ENCODE measurements around the gene LRRC37A3. TPM values are rescaled to one million over a fixed set of nuclear protein-coding genes. Genes with fewer than 3 reads are reported as not detected.
"Not testable (repeated sequence)": the region's sequence is repeated elsewhere in the genome, so short reads cannot be mapped to it uniquely, and the experiment has no call there.

Gene LRRC37A3
- total RNA-seq, 1 donor from 2014 or later: 17.5 TPM

DNA sequence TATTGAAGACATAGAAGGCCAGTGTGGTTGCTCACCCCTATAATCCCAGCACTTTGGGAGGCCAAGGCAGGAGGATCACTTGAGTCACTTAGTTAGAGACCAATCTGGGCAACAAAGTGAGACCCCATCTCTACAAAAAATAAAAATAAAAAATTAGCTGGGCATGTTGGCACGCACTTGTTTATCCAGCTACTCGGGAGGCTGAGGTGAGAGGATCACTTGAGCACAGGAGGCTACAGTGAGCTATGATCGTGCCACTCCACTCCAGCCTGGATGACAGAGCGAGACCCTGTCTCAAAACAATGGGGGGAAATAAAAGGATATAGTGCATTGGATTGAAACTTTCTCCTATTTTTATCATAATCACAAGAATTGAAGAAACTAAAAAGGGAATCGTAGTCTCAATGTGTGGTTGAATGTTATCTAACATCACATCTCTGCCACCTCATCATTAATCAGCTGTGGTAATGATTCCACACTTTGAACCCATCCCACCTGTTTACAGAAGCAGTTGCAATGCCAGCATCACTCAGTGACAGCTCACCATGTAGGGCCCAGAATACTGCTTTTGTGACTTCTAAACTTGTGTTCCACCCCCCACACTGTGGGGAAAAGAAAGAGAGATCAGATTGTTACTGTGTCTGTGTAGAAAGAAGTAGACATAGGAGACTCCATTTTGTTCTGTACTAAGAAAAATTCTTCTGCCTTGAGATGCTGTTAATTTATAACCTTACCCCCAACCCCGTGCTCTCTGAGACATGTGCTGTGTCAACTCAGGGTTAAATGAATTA lies 10.3 kb upstream of the LRRC37A3 start:
- not testable (repeated sequence) for H3K4me1 Mint-ChIP-seq (ENCODE audit: low read depth); H3K27me3 Mint-ChIP-seq (ENCODE audit: low read depth); DNase-seq (ENCODE audit: low spot score); H3K36me3 Mint-ChIP-seq (ENCODE audit: low read depth); H3K9me3 Mint-ChIP-seq (ENCODE audit: low read depth); H3K27ac Mint-ChIP-seq (ENCODE audit: unreplicated experiment); H3K4me3 Mint-ChIP-seq (ENCODE audit: unreplicated experiment)

DNA sequence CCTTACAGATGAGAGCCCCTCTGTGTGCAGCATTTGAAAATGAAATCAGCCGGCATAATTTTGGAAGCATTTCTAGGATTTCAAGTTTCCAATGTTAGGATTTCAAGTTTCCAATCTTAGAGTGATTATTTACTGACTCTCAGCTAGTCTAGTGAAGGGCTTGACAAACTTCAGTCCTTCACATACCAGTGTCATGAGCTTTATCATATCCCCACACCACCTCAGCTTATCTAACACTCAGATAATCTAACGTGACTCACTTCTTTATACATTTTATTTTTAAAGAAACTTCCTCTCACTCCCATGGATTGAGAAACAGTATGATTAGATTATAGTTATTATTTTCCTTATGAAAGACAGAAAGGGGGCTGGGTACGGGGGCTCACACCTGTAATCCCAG lies 9.4 kb upstream of the LRRC37A3 start:
- not testable (repeated sequence) for H3K9me3 Mint-ChIP-seq (ENCODE audit: low read depth); H3K27ac Mint-ChIP-seq (ENCODE audit: unreplicated experiment); H3K27me3 Mint-ChIP-seq (ENCODE audit: low read depth); H3K36me3 Mint-ChIP-seq (ENCODE audit: low read depth); H3K4me1 Mint-ChIP-seq (ENCODE audit: low read depth); H3K4me3 Mint-ChIP-seq (ENCODE audit: unreplicated experiment); DNase-seq (ENCODE audit: low spot score)

DNA sequence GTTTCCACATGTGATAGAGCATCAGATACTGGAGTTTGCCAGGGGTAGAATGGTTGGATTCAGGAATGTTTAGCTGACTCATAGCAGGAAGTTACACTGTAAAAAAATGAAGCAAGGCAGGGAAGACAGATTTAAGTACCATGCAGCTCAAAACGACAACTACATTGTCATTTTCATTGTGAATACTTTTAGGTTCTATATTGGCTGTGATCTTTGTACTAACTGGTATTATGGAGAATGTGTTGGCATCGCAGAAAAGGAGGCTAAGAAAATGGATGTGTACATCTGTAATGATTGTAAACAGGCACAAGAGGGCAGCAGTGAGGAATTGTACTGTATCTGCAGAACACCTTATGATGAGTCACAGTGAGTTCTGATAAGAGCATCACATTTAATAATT lies 8.2 kb upstream of the LRRC37A3 start:
- DNase-seq (ENCODE audit: low spot score); H3K4me1 Mint-ChIP-seq (ENCODE audit: low read depth); H3K9me3 Mint-ChIP-seq (ENCODE audit: low read depth); H3K27me3 Mint-ChIP-seq (ENCODE audit: low read depth); H3K36me3 Mint-ChIP-seq (ENCODE audit: low read depth): not testable (repeated sequence)
- Mint-ChIP-seq H3K27ac (ENCODE audit: unreplicated experiment) (peak overlapping the region; percentile 79), H3K4me3 (ENCODE audit: unreplicated experiment) (peak overlapping the region; percentile 23)
- TF ChIP-seq, protein P1, sequence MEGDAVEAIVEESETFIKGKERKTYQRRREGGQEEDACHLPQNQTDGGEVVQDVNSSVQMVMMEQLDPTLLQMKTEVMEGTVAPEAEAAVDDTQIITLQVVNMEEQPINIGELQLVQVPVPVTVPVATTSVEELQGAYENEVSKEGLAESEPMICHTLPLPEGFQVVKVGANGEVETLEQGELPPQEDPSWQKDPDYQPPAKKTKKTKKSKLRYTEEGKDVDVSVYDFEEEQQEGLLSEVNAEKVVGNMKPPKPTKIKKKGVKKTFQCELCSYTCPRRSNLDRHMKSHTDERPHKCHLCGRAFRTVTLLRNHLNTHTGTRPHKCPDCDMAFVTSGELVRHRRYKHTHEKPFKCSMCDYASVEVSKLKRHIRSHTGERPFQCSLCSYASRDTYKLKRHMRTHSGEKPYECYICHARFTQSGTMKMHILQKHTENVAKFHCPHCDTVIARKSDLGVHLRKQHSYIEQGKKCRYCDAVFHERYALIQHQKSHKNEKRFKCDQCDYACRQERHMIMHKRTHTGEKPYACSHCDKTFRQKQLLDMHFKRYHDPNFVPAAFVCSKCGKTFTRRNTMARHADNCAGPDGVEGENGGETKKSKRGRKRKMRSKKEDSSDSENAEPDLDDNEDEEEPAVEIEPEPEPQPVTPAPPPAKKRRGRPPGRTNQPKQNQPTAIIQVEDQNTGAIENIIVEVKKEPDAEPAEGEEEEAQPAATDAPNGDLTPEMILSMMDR (IDR thresholded peaks at IDR 0.05): peak; percentile 85

DNA sequence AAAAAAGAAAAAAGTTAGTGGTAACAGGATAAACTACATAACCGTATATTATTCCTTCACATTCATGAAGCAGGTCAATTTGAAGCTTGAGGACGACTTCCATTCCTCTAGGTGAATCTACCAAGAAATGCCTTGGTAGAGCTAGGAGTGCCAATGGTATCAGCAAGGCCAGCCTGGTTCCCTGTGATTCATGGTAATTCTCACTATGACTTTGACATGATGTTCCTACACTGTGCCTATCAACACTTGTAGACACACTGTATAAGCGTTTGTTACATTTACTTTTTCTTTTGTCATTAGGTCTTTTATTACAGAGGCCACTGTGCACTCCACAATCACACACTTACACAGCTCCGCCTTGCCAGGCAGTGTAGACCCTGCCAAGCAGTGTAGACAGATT lies 7.2 kb upstream of the LRRC37A3 start:
- not testable (repeated sequence) for H3K36me3 Mint-ChIP-seq (ENCODE audit: low read depth); H3K27me3 Mint-ChIP-seq (ENCODE audit: low read depth); H3K27ac Mint-ChIP-seq (ENCODE audit: unreplicated experiment); H3K4me1 Mint-ChIP-seq (ENCODE audit: low read depth); DNase-seq (ENCODE audit: low spot score); H3K4me3 Mint-ChIP-seq (ENCODE audit: unreplicated experiment); H3K9me3 Mint-ChIP-seq (ENCODE audit: low read depth)

DNA sequence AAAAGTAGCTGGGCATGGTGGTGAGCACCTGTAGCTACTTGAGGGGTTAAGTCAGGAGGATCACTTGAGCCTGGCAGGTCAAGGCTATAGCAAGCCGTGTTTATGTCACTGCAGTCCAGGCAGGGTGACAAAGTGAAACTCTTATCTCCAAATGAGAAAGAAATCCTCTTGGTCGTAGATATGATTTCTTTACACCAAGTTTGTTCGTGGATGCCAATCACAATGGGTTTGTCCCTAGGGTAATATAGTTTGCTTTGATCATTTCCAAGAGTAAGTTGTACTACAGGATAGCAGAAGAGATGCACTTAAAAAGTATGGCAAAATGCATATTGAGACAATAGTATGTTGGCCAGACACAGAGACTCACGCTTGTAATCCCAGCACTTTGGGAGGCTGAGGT lies 6.0 kb upstream of the LRRC37A3 start:
- H3K9me3 Mint-ChIP-seq (ENCODE audit: low read depth); DNase-seq (ENCODE audit: low spot score); H3K4me1 Mint-ChIP-seq (ENCODE audit: low read depth); H3K36me3 Mint-ChIP-seq (ENCODE audit: low read depth); H3K27ac Mint-ChIP-seq (ENCODE audit: unreplicated experiment); H3K27me3 Mint-ChIP-seq (ENCODE audit: low read depth); H3K4me3 Mint-ChIP-seq (ENCODE audit: unreplicated experiment): not testable (repeated sequence)

DNA sequence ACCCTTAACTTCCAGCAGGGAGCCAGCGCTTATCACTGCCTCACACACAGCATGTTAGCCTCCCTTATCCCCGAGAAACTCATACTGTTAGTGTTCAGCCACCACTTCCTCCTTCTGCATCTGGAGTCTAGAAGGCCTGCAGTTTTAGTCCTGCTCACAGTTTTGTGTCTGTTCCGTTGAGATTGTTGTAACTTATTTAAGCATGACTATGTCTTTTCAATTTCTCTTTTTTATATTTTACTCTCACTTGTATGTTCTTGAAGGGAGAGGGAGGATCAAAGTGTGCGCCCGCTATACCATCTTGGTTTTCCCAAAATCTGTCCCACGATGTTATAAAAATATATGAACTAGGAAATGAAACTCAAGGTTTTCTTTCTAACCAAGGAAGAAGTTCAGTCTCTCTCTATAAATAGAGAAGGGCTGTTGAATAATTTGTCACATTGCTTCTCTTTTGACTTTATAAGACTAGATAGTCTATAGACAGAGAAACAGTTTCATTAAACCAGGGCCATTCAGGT lies 3.8 kb upstream of the LRRC37A3 start:
- not testable (repeated sequence) for H3K9me3 Mint-ChIP-seq (ENCODE audit: low read depth); H3K36me3 Mint-ChIP-seq (ENCODE audit: low read depth); H3K27me3 Mint-ChIP-seq (ENCODE audit: low read depth); H3K4me3 Mint-ChIP-seq (ENCODE audit: unreplicated experiment); H3K27ac Mint-ChIP-seq (ENCODE audit: unreplicated experiment); DNase-seq (ENCODE audit: low spot score)
- H3K4me1 Mint-ChIP-seq (ENCODE audit: low read depth): peaks cover 15% of the 10 kb centered on the region

DNA sequence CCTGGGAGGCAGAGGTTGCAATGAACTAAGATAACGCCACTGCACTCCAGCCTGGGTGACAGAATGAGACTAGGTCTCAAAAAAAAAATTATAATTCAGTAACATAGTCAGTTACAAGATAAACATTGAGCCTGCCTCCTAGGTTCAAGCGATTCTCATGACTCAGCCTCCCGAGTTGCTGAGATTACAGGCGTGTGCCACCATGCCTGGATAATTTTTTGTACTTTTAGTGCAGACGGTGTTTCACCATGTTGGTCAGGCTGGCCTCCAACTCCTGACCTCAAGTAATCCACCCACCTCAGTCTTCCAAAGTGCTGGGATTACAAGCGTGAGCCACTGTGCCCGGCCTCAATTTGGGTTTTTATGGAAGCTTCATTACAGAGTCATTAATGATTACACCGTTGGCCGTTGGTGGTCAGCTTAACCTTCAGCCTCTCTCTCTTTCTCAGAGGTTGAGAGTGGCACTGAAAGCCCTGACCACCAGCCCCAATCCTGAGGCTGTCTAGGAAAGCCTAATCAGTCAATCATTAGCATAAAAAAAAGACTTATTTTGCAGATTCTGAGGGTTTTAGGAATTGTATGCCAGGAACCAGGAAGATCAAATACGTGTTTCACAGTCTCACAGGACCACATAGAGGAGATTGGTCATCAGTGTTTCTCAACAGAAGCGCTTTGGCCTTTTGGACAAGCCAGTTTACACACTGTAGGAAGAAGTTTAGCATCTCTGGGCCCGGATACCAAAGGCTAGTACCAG lies 1.3 kb upstream of the LRRC37A3 start:
- Mint-ChIP-seq H3K36me3 (ENCODE audit: low read depth) (no peaks in the 10 kb centered on the region), H3K9me3 (ENCODE audit: low read depth) (no peaks in the 10 kb centered on the region), H3K27ac (ENCODE audit: unreplicated experiment) (peak overlapping the region; percentile 93), H3K4me1 (ENCODE audit: low read depth) (peaks cover 8% of the 10 kb centered on the region), H3K4me3 (ENCODE audit: unreplicated experiment) (peak overlapping the region; percentile 83), H3K27me3 (ENCODE audit: low read depth) (no peaks in the 10 kb centered on the region)
- TF ChIP-seq, protein P1 (IDR thresholded peaks at IDR 0.05): no peak
- no peak for DNase-seq (ENCODE audit: low spot score)
